OCI-LY7 (cell line): ENCODE data around the gene NXPH1. TPM values are rescaled to one million over a fixed set of nuclear protein-coding genes. Genes with fewer than 3 reads are reported as not detected.

Experiments
- BruUV-seq: library from RNA; stranded (reverse); fragments of 400-500 nt; replicated peaks from 2 replicates; lab custom pipeline; 2021; lab: Mats Ljungman, UMichigan
- CTCF ChIA-PET: fragments of 300-600 bp; sonication (Branson Sonifier 250); formaldehyde crosslinking; loops from one replicate; lab custom pipeline; 2022; ENCODE audit warnings: antibody characterized with exemption; ENCODE audit not compliant: unreplicated experiment; lab: Charles Lee
- POLR2A ChIA-PET: fragments of 300-600 bp; sonication (Branson Sonifier 250); formaldehyde crosslinking; loops from one replicate; lab custom pipeline; 2022; ENCODE audit warnings: antibody characterized with exemption; lab: Charles Lee
- DNase-seq: peaks from one replicate; pipeline ENCODE4 v3.0.0-alpha.2; 2015; ENCODE audit warnings: low spot score
- H2AFZ ChIP-seq: fragments of 200-600 bp; sonication (generic), shearing (Covaris generic); 2 replicates; pipeline ENCODE4 v1.6.1; 2014; ENCODE audit warnings: mild to moderate bottlenecking, antibody characterized with exemption, low read length, moderate library complexity
- H3K27ac ChIP-seq: fragments of 200-600 bp; sonication (generic); 2 replicates; pipeline ENCODE4 v1.5.1; 2014; ENCODE audit warnings: mixed run types, low read depth, mild to moderate bottlenecking, moderate library complexity, low read length, inconsistent platforms; ENCODE audit not compliant: poor library complexity, severe bottlenecking
- H3K36me3 ChIP-seq: fragments of 200-600 bp; sonication (generic); 2 replicates; pipeline ENCODE4 v1.6.1; 2014; ENCODE audit warnings: mild to moderate bottlenecking, antibody characterized with exemption, low read length, moderate library complexity, mixed read lengths; ENCODE audit not compliant: insufficient read depth
- H3K4me1 ChIP-seq: fragments of 200-600 bp; sonication (generic); 2 replicates; pipeline ENCODE4 v1.5.1; 2014; ENCODE audit warnings: mild to moderate bottlenecking, low read length; ENCODE audit not compliant: insufficient read depth, poor library complexity, severe bottlenecking
- H3K4me2 ChIP-seq: fragments of 200-600 bp; sonication (generic); 2 replicates; pipeline ENCODE4 v1.6.1; 2014; ENCODE audit warnings: mild to moderate bottlenecking, low read length
- H3K4me3 ChIP-seq: fragments of 200-600 bp; sonication (generic); 2 replicates; pipeline ENCODE4 v1.5.1; 2014; ENCODE audit warnings: mild to moderate bottlenecking, low read depth, low read length; ENCODE audit not compliant: poor library complexity, severe bottlenecking
- H3K79me2 ChIP-seq: fragments of 200-600 bp; sonication (generic); 2 replicates; pipeline ENCODE4 v1.6.1; 2016; ENCODE audit warnings: low read depth, mild to moderate bottlenecking, low read length, moderate library complexity, mixed read lengths; ENCODE audit not compliant: insufficient read depth
- H3K9me2 ChIP-seq: fragments of 200-600 bp; sonication (generic); 2 replicates; pipeline ENCODE4 v1.6.1; 2016; ENCODE audit warnings: mild to moderate bottlenecking, low read length, mixed read lengths; ENCODE audit not compliant: insufficient read depth
- H3K9me3 ChIP-seq: fragments of 200-600 bp; sonication (generic); 2 replicates; pipeline ENCODE4 v1.6.1; 2014; ENCODE audit warnings: mild to moderate bottlenecking, mixed run types, low read length, mixed read lengths
- H4K20me1 ChIP-seq: fragments of 200-600 bp; sonication (generic); 2 replicates; pipeline ENCODE4 v1.6.1; 2014; ENCODE audit warnings: mild to moderate bottlenecking, antibody characterized with exemption, low read length, moderate library complexity, mixed read lengths; ENCODE audit not compliant: insufficient read depth
- EZH2phosphoT487 ChIP-seq: fragments of 200-600 bp; sonication (generic); IDR thresholded peaks from 2 replicates; pipeline ENCODE4 v1.6.1; 2018; ENCODE audit warnings: low read depth, borderline replicate concordance, mild to moderate bottlenecking, mixed run types, antibody characterized with exemption, low read length, moderate library complexity, mixed read lengths
- intact Hi-C: fragments of 100-400 bp; cut with micrococcal nuclease; formaldehyde crosslinking; loops from one replicate; pipeline ENCODE4 v1.10.0; 2022; ENCODE audit not compliant: unreplicated experiment
- total RNA-seq, 2 experiments: library from RNA; depleted of rRNA in 1 of 2; stranded (reverse); fragments of >200 nt in 1 of 2; shearing (Covaris generic) in 1 of 2; gene quantifications; 2 replicates each; pipeline ENCODE4 v1.2.3, GENCODE V29; 2014 to 2022
- TF ChIP-seq, protein P1 (sequence below): fragments of 200-600 bp; sonication (generic); conservative IDR thresholded peaks from 2 replicates; pipeline ENCODE4 v1.5.1; 2014; ENCODE audit warnings: mild to moderate bottlenecking, antibody characterized with exemption, low read length, moderate library complexity, mixed read lengths

Gene NXPH1
- total RNA-seq, 2 experiments from 2014 or later, result not detected

DNA sequence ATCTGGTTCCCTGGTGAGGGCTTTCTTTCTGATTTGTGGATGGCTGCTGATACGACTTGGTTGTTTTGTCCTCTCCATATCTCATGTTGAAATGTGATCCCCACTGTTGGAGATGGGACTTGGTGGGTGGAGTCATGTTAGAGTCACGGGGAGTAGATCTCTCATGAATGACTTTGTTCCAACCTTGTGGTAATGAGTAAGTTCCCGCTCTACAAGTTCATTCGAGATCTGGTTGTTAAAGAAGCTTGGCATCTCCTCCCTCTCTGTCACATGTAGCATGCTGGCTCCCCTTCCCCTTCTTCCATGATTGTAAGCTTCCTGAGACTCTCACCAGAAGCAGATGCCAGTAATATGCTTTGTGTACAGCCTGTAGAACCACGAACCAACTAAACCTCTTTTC, 37.1 kb upstream of the NXPH1 start:
- no peak overlapping the region for H3K4me3 ChIP-seq
- POLR2A ChIA-PET, result no interaction called here
- no peak for DNase-seq
- no peaks in the 10 kb centered on the region for H3K9me3 ChIP-seq
- H3K9me2 ChIP-seq, result no peaks in the 10 kb centered on the region
- no TSS peak for BruUV-seq
- no peak overlapping the region for H2AFZ ChIP-seq
- no peaks in the 10 kb centered on the region for H3K79me2 ChIP-seq
- TF ChIP-seq, protein P1, sequence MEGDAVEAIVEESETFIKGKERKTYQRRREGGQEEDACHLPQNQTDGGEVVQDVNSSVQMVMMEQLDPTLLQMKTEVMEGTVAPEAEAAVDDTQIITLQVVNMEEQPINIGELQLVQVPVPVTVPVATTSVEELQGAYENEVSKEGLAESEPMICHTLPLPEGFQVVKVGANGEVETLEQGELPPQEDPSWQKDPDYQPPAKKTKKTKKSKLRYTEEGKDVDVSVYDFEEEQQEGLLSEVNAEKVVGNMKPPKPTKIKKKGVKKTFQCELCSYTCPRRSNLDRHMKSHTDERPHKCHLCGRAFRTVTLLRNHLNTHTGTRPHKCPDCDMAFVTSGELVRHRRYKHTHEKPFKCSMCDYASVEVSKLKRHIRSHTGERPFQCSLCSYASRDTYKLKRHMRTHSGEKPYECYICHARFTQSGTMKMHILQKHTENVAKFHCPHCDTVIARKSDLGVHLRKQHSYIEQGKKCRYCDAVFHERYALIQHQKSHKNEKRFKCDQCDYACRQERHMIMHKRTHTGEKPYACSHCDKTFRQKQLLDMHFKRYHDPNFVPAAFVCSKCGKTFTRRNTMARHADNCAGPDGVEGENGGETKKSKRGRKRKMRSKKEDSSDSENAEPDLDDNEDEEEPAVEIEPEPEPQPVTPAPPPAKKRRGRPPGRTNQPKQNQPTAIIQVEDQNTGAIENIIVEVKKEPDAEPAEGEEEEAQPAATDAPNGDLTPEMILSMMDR, result no peak
- TF ChIP-seq EZH2phosphoT487, result no peak
- H3K27ac ChIP-seq, result no peak overlapping the region
- no peaks in the 10 kb centered on the region for H3K4me1 ChIP-seq
- CTCF ChIA-PET, result no interaction called here
- no peak overlapping the region for H3K4me2 ChIP-seq
- intact Hi-C loops, result no loop called here
- no peaks in the 10 kb centered on the region for H3K36me3 ChIP-seq
- no peaks in the 10 kb centered on the region for H4K20me1 ChIP-seq

DNA sequence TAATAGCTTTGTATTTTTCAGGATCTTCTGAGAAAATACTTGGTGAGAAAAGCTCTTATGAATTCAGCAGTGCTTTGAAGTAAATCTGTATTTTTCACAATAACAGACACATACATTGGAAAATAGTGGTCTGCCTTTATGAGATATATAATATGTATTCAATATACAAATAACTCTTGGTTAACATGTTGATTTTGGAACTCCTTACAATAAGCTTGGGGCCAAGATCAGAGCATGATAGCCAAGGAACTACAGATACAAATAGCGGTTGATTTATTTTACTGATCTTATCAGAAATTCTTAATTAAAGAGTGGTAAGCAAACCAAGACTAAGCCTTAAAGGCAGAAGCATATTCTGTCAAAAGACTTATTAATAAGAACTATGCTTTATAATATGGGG, 24.5 kb upstream of the NXPH1 start:
- no peak for TF ChIP-seq EZH2phosphoT487
- TF ChIP-seq, protein P1, result no peak
- no peaks in the 10 kb centered on the region for H3K9me3 ChIP-seq
- H3K4me3 ChIP-seq, result no peak overlapping the region
- intact Hi-C loops, result no loop called here
- H2AFZ ChIP-seq, result no peak overlapping the region
- no peak for DNase-seq
- no peaks in the 10 kb centered on the region for H3K36me3 ChIP-seq
- H4K20me1 ChIP-seq, result no peaks in the 10 kb centered on the region
- BruUV-seq, result no TSS peak
- POLR2A ChIA-PET, result interaction anchor here (1.0 kb wide), 1 partner anchor 11 kb away, joined by 3 read pairs; no protein-coding TSS in a partner anchor
- no peaks in the 10 kb centered on the region for H3K9me2 ChIP-seq
- H3K4me1 ChIP-seq, result no peaks in the 10 kb centered on the region
- no peak overlapping the region for H3K4me2 ChIP-seq
- no peaks in the 10 kb centered on the region for H3K79me2 ChIP-seq
- H3K27ac ChIP-seq, result no peak overlapping the region
- CTCF ChIA-PET, result no interaction called here

DNA sequence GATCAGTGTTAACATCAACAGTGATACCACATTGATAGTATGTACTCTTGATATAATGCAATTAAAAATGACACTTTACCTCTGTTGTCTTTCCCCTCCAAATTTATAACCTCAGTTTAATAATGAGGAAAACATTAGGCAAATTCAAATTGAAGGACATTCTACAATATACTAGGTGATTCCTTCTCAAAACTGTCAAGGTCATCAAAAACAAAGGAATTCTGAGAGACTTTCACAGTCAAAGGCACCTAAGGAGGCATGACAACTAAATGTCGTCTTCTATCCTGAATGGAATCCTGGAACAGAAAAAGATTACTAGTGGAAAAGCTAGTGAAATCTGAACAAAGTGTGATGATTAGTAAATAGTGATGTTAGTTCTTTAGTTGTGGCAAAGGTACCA, 22.3 kb upstream of the NXPH1 start:
- TF ChIP-seq, protein P1, result no peak
- TF ChIP-seq EZH2phosphoT487, result no peak
- ChIA-PET POLR2A (no interaction called here), CTCF (no interaction called here)
- Histone ChIP-seq H3K4me3 (no peak overlapping the region), H3K9me2 (no peaks in the 10 kb centered on the region), H2AFZ (no peak overlapping the region), H3K9me3 (no peaks in the 10 kb centered on the region), H4K20me1 (no peaks in the 10 kb centered on the region), H3K27ac (no peak overlapping the region), H3K4me2 (no peak overlapping the region), H3K36me3 (no peaks in the 10 kb centered on the region), H3K4me1 (no peaks in the 10 kb centered on the region), H3K79me2 (no peaks in the 10 kb centered on the region)
- no peak for DNase-seq
- no TSS peak for BruUV-seq
- intact Hi-C loops, result loop anchor here (10.0 kb wide), 1 partner anchor 684 kb away; no protein-coding TSS in a partner anchor
